Effector CD4-positive, alpha-beta T cell (primary cell): ENCODE data around the gene ZNF513.
"Not testable (repeated sequence)": the region's sequence is repeated elsewhere in the genome, so short reads cannot be mapped to it uniquely, and the experiment has no call there.

Experiments
- DNase-seq: peaks from one replicate; pipeline ENCODE4 v3.0.0-alpha.2; 2020
- total RNA-seq: gene quantifications from one replicate; lab custom pipeline; 2026; lab: John Stamatoyannopoulos, UW

ZNF513 gene
- 22.3 reads per million, percentile 49 among the genes with 10 or more reads in this experiment for total RNA-seq

GRCh38 chr2:27380626-27381545 lies at the start of gene ZNF513:
TSS of gene ZNF513 (minus strand) at chr2:27380734. CDS start at chr2:27380526, 208 bp downstream.
- peak; percentile 82 for DNase-seq

GRCh38 chr2:27428978-27429541 lies 48.5 kb upstream of the ZNF513 start:
- peak; percentile 58 for DNase-seq

- peak; percentile 88 for DNase-seq
These were observed 47.9 kb upstream of the ZNF513 start, which contains the start of gene NRBP1 for GRCh38 chr2:27428213-27428977. TSS of gene NRBP1 (plus strand) at chr2:27428631. CDS start at chr2:27433274, 4,643 bp downstream.

- no peak for DNase-seq
These were observed 47.3 kb upstream of the ZNF513 start for GRCh38 chr2:27427863-27428212.

GRCh38 chr2:27425039-27425438 lies 44.5 kb upstream of the ZNF513 start:
- DNase-seq, result not testable (repeated sequence)

GRCh38 chr2:27422958-27423357 lies 42.4 kb upstream of the ZNF513 start:
- no peak for DNase-seq

- no peak for DNase-seq
These were observed 41.2 kb upstream of the ZNF513 start for GRCh38 chr2:27421660-27422250.

GRCh38 chr2:27420996-27421395 lies 40.5 kb upstream of the ZNF513 start:
- DNase-seq, result no peak

- no peak for DNase-seq
These were observed 35.6 kb upstream of the ZNF513 start for GRCh38 chr2:27416151-27416550.

GRCh38 chr2:27412419-27413152 lies 32.1 kb upstream of the ZNF513 start:
- DNase-seq, result no peak

- peak; percentile 95 for DNase-seq
These were observed 29.0 kb upstream of the ZNF513 start, which contains the start of gene PPM1G for GRCh38 chr2:27409321-27410073. TSS of gene PPM1G (minus strand) at chr2:27409591. CDS start at chr2:27409422, 169 bp downstream.

- DNase-seq, result no peak
These were observed 28.2 kb upstream of the ZNF513 start for GRCh38 chr2:27408601-27409320.

- DNase-seq, result no peak
These were observed 27.4 kb upstream of the ZNF513 start for GRCh38 chr2:27407798-27408491.

- no peak for DNase-seq
These were observed 20.0 kb upstream of the ZNF513 start for GRCh38 chr2:27400348-27401135.

GRCh38 chr2:27398962-27399361 lies 18.4 kb upstream of the ZNF513 start:
- no peak for DNase-seq

GRCh38 chr2:27393225-27393624 lies 12.7 kb upstream of the ZNF513 start:
- no peak for DNase-seq

GRCh38 chr2:27390822-27391679 lies 10.5 kb upstream of the ZNF513 start:
- DNase-seq, result peak; percentile 17
